Measurements from ENCODE around the gene COG7.

The COG7 gene

DNA sequence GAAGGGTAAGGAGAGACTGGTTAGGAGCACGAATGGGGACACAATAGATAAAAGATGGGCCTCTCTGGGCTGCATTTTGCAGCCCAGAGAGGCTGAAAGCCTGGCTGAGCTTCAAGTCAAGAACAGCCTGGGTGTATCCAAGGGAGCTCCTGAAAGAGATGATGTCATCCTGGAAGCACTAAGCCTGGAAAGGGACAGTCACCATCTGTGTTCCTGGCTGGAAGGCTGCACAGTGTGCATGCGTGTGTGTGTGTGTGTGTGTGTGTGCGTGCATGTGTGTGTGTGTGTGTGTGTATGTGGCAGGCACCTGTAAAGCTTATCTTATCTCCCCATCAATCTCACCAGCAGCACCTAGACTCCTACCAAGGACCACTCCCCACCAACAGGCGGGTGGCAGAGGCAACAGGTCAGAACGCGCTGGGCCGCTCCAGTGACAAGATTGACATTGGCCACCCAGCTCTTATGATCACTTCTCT lies 44.1 kb downstream of the COG7 start:
- TF ChIP-seq EZH2 (optimal IDR thresholded peaks at IDR 0.05; ENCODE audit: low read depth, low read length) = no peak
- TF ChIP-seq EZH2phosphoT487 (IDR thresholded peaks at IDR 0.05; ENCODE audit: low read length) = no peak
- TF ChIP-seq, protein P1, sequence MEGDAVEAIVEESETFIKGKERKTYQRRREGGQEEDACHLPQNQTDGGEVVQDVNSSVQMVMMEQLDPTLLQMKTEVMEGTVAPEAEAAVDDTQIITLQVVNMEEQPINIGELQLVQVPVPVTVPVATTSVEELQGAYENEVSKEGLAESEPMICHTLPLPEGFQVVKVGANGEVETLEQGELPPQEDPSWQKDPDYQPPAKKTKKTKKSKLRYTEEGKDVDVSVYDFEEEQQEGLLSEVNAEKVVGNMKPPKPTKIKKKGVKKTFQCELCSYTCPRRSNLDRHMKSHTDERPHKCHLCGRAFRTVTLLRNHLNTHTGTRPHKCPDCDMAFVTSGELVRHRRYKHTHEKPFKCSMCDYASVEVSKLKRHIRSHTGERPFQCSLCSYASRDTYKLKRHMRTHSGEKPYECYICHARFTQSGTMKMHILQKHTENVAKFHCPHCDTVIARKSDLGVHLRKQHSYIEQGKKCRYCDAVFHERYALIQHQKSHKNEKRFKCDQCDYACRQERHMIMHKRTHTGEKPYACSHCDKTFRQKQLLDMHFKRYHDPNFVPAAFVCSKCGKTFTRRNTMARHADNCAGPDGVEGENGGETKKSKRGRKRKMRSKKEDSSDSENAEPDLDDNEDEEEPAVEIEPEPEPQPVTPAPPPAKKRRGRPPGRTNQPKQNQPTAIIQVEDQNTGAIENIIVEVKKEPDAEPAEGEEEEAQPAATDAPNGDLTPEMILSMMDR (IDR thresholded peaks at IDR 0.05; ENCODE audit: low read length) = no peak
- H3K27me3 ChIP-seq (replicated peaks; ENCODE audit: insufficient read depth, low read length) = no peaks in the 10 kb centered on the region
- no peaks in the 10 kb centered on the region for H4K20me1 ChIP-seq (ENCODE audit: insufficient read depth, low read length)
- H3K9me3 ChIP-seq (replicated peaks; ENCODE audit: insufficient read depth, low read length) = no peaks in the 10 kb centered on the region
- peaks cover 31% of the 10 kb centered on the region for H3F3A ChIP-seq (ENCODE audit: insufficient read depth, low read length)
- no peaks in the 10 kb centered on the region for H3K9me2 ChIP-seq (replicated peaks; ENCODE audit: insufficient read depth, low read length)
- H3K4me2 ChIP-seq (ENCODE audit: low read depth, low read length) = no peak overlapping the region
- no peak for DNase-seq
- no peak overlapping the region for H3K27ac ChIP-seq (ENCODE audit: low read length)
- H3K4me1 ChIP-seq (ENCODE audit: low read length) = peaks cover 39% of the 10 kb centered on the region
- H3K4me3 ChIP-seq (ENCODE audit: low read length) = no peak overlapping the region
- H3K9ac ChIP-seq (ENCODE audit: low read length) = no peak overlapping the region
- no peaks in the 10 kb centered on the region for H3K36me3 ChIP-seq (replicated peaks; ENCODE audit: insufficient read depth, low read length)
- H3K79me2 ChIP-seq (ENCODE audit: low read length) = no peaks in the 10 kb centered on the region
- no peak overlapping the region for H2AFZ ChIP-seq (ENCODE audit: low read length)

DNA sequence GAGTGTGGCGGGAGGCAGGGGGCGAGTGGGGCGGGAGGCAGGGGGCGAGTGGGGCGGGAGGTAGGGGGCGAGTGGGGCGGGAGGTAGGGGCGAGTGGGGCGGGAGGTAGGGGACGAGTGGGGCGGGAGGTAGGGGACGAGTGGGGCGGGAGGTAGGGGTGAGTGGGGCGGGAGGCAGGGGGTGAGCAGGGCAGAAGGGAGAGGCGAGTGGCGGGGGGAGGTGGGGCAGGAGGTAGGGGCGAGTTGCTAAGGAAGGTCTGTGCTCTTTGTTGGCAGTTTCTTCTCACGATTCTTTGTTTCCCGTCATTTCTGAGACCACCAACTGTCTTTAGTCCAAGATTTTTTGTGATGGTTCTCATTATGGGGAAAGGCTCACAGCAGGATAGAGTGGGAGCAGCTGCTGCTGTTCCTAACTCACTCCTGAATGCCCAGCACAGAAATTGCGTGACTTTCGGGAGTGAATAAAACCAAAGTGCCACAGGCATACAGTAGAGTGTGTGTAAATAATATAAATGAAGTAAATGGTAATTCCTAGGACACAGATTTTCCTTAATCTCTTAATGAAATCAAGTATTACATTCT lies 44.7 kb downstream of the COG7 start:
- H3K4me1 ChIP-seq (ENCODE audit: low read length) = peaks cover 42% of the 10 kb centered on the region
- H3K9me3 ChIP-seq (replicated peaks; ENCODE audit: insufficient read depth, low read length) = no peaks in the 10 kb centered on the region
- no peaks in the 10 kb centered on the region for H3K36me3 ChIP-seq (replicated peaks; ENCODE audit: insufficient read depth, low read length)
- no peaks in the 10 kb centered on the region for H3K79me2 ChIP-seq (ENCODE audit: low read length)
- H2AFZ ChIP-seq (ENCODE audit: low read length) = no peak overlapping the region
- no peak for DNase-seq
- H3K9ac ChIP-seq (ENCODE audit: low read length) = no peak overlapping the region
- H4K20me1 ChIP-seq (ENCODE audit: insufficient read depth, low read length) = no peaks in the 10 kb centered on the region
- peaks cover 35% of the 10 kb centered on the region for H3F3A ChIP-seq (ENCODE audit: insufficient read depth, low read length)
- H3K27ac ChIP-seq (ENCODE audit: low read length) = no peak overlapping the region
- H3K4me3 ChIP-seq (ENCODE audit: low read length) = no peak overlapping the region
- no peak overlapping the region for H3K4me2 ChIP-seq (ENCODE audit: low read depth, low read length)
- TF ChIP-seq, protein P1 (IDR thresholded peaks at IDR 0.05; ENCODE audit: low read length) = no peak
- TF ChIP-seq EZH2 (optimal IDR thresholded peaks at IDR 0.05; ENCODE audit: low read depth, low read length) = no peak
- no peak for TF ChIP-seq EZH2phosphoT487 (IDR thresholded peaks at IDR 0.05; ENCODE audit: low read length)
- H3K27me3 ChIP-seq (replicated peaks; ENCODE audit: insufficient read depth, low read length) = no peaks in the 10 kb centered on the region
- H3K9me2 ChIP-seq (replicated peaks; ENCODE audit: insufficient read depth, low read length) = no peaks in the 10 kb centered on the region

DNA sequence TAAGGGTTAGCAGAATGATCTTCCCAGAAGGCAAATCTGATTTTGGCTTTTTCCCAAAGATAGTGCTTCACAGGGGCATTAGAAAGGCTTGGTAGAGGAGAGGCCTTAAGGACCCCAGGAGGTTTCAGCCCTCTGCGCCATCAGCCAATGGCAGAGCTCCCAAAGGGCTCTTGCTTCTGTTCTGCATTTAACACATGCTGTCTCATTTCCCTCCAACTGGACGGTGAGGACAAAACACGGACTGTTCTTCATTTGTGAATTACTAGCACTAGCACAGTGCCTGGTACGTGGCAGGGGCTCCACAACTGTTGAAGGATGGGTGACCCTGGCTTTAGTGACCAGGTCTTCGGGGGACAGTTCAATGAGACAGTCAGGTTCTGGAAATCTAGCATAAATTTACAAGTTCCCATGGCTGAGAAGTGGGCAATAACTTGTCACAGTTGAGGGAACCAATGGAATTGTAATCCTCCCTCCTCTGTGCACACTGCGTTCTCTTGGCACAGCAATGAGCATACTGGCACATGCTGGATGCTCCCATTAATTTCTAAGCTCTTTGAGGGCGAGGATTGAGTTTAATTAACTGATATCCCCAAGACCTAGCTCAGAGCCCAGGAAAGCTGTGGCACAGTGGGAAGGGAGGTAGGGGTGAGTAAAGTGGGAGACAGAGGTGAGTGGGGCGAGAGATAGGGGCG lies 45.4 kb downstream of the COG7 start:
- no peaks in the 10 kb centered on the region for H3K79me2 ChIP-seq (ENCODE audit: low read length)
- no peaks in the 10 kb centered on the region for H3K36me3 ChIP-seq (replicated peaks; ENCODE audit: insufficient read depth, low read length)
- H3F3A ChIP-seq (ENCODE audit: insufficient read depth, low read length) = peaks cover 43% of the 10 kb centered on the region
- peak overlapping the region; percentile 58; the same call in 1 of the 2 replicates for H3K9ac ChIP-seq (ENCODE audit: low read length)
- H3K27ac ChIP-seq (ENCODE audit: low read length) = peak overlapping the region; percentile 97; the same call in 1 of the 2 replicates
- H3K4me2 ChIP-seq (ENCODE audit: low read depth, low read length) = no peak overlapping the region
- no peaks in the 10 kb centered on the region for H3K9me2 ChIP-seq (replicated peaks; ENCODE audit: insufficient read depth, low read length)
- no peak overlapping the region for H2AFZ ChIP-seq (ENCODE audit: low read length)
- H3K9me3 ChIP-seq (replicated peaks; ENCODE audit: insufficient read depth, low read length) = no peaks in the 10 kb centered on the region
- TF ChIP-seq EZH2phosphoT487 (IDR thresholded peaks at IDR 0.05; ENCODE audit: low read length) = no peak
- DNase-seq = no peak
- H3K4me1 ChIP-seq (ENCODE audit: low read length) = peaks cover 49% of the 10 kb centered on the region
- no peaks in the 10 kb centered on the region for H4K20me1 ChIP-seq (ENCODE audit: insufficient read depth, low read length)
- H3K4me3 ChIP-seq (ENCODE audit: low read length) = no peak overlapping the region
- no peaks in the 10 kb centered on the region for H3K27me3 ChIP-seq (replicated peaks; ENCODE audit: insufficient read depth, low read length)
